DOHH2 (cell line): ENCODE measurements around the gene RPUSD3.

Source experiments
- CTCF ChIP-seq: fragments of 200-600 bp; sonication (generic); IDR thresholded peaks from one replicate; pipeline ENCODE4 v1.5.1; 2014; ENCODE audit warnings: antibody characterized with exemption, mild to moderate bottlenecking, low read depth, low read length; ENCODE audit not compliant: poor library complexity, severe bottlenecking
- EZH2phosphoT487 ChIP-seq: fragments of 200-600 bp; sonication (generic); IDR thresholded peaks from 2 replicates; pipeline ENCODE4 v1.6.1; 2017; ENCODE audit warnings: borderline replicate concordance, mild to moderate bottlenecking, antibody characterized with exemption, low read length, moderate library complexity, mixed read lengths

- TF ChIP-seq CTCF (peak; percentile 44), EZH2phosphoT487 (no peak)
Measured at GRCh38 chr3:9800529-9800928, 43.3 kb downstream of the RPUSD3 start.
